COLO668 (cell line): Measurements from ENCODE around the gene RBM20.

ENCODE experiments used
- DNase-seq: peaks from one replicate; lab custom pipeline; 2025; ENCODE audit not compliant: unreplicated experiment; lab: John Stamatoyannopoulos, UW

RBM20 gene

DNA sequence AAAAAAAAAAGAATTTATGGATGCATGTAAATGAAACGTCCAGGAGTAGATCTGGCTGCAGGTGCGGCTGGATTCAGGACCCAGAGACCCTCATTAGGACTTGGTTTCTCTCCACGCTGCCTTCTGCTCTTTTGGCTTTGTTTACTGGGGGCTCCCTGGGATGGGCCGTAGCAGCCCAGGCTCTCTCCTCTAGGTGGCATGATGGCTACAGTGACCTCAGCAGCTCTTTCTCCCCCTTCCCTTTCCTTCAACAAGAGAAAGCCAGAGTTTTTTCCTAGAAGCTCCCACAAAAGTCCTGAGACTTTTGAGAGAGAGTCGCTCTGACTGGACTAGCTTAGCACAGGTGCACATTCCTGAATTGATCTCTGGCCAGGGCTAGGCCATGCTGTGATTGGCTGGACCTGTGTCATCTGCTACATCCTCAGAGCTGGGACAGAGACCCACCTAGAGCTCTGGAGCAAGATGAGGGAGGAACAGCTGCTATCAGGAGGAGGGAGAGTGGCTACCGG is 159.7 kb downstream of the RBM20 start:
- no peak for DNase-seq

DNA sequence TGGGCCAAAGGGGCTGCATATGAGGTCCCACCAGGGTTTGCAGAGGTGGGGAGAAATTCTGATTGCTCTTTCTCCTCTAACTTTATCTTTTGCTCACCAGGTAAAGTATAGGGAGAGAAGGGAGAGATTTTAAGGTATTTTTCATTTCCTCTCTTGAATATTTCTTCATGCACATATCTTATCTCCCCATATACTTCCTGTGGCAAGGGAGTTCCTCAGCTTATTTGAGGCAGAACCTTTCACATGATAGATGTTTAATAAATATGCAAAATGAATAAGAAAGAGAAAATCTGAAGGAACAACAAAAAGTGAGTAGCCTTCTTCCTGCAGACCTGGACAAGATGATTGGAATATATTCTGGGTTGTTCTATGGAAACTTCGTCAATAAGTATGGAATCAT is 160.2 kb downstream of the RBM20 start:
- no peak for DNase-seq

- no peak for DNase-seq
These were observed 161.2 kb downstream of the RBM20 start for GRCh38 chr10:110805292-110805691.

- DNase-seq = no peak
These were observed 162.2 kb downstream of the RBM20 start for GRCh38 chr10:110806335-110806734.

- no peak for DNase-seq
These were observed 164.0 kb downstream of the RBM20 start for GRCh38 chr10:110808123-110808522.

DNA sequence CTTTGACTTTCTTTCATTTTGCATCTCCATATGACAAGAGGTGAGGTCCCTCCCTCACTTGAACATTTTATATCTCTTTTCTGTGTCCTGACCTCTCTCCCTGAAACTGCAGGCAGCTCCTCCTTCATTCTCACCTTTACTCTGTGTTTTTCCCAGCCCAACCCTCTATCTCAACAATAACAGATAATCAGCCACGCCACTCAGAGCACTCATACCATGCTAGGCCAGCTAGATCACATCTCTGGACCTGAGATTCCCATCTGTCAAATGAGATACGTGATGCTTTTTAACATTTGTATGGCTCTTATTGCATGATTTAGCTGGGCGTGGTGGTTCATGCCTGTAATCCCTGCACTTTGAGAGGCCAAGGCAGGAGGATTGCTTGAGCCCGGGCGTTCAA is 164.5 kb downstream of the RBM20 start:
- DNase-seq = no peak

- no peak for DNase-seq
These were observed 166.5 kb downstream of the RBM20 start for GRCh38 chr10:110810625-110811024.

GRCh38 chr10:110811791-110812581 is 167.8 kb downstream of the RBM20 start:
- no peak for DNase-seq

GRCh38 chr10:110812583-110812982 is 168.4 kb downstream of the RBM20 start:
- no peak for DNase-seq

GRCh38 chr10:110813743-110814472 is 169.8 kb downstream of the RBM20 start:
- DNase-seq = no peak

- DNase-seq = no peak
These were observed 171.3 kb downstream of the RBM20 start for GRCh38 chr10:110815354-110816004.

GRCh38 chr10:110817614-110818013 is 173.5 kb downstream of the RBM20 start:
- no peak for DNase-seq

- no peak for DNase-seq
These were observed 174.4 kb downstream of the RBM20 start for GRCh38 chr10:110818311-110819256.

DNA sequence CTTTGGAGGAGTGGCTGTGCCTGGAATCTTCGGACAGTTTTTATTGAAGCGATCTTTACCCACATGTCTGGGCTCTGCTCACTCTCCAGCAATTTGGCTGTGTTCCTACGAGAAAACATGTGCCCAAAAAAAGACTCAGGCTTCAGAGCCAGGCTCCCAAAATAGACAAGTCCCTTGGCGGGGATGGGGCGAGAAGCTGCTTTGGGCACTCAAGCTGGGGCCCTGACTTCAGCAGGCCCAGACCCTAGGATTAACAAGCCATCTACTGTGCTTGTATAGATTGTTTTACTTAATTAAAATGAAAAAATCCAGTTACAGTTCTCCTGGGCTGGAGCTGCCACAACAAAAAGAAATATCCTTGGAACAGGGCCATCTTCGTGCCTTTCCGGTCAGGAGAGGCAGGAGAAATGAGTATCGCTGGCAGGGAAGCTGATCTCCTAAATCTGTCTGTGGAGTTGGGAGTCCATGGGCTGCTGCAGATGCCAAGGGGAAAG is 176.2 kb downstream of the RBM20 start:
- no peak for DNase-seq

- DNase-seq = no peak
These were observed 177.4 kb downstream of the RBM20 start for GRCh38 chr10:110821508-110821907.

- DNase-seq = no peak
These were observed 178.0 kb downstream of the RBM20 start for GRCh38 chr10:110822035-110822711.

DNA sequence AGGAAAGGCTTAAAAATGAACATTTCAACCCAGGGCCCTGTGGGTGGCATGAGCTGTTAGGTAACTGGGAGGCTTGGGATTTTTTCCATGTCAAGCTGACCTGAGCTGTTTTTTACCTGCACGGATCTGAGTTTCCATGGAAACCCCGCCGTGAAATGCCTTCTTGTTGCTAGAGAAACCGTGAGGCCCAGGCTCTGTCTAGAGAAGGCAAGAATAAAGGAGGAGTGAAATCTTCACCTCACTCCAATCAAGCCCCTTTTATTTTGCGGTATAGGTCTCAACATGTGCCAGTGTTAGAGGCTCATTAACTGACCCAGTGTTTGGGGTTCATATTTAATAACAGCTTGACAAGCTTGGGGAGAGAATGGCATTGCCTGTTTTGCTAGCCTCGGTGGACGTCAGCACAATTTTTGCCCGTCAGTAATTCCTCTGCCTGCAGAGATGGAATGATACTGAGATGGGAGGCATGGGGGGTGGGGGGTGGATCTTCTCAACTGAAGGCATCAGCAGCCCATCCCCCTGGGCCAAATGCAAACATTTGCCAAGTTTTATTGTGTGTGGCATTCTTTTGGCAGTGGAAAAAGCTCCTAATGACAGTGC is 178.7 kb downstream of the RBM20 start:
- no peak for DNase-seq

DNA sequence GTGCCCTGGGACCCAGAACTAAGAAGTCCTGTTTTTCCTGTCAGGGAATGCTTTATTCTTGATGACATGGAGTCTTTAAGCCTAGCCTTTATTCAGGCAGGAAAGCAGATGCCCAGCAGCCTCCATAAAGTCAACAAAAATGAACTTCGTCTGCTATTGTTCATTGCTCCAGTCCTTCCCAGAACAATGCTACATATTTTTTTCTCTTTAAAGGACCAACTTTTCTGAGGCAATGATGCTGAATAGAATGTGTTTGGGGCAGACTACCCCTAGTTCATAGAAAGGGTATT is 180.0 kb downstream of the RBM20 start:
- DNase-seq = no peak

DNA sequence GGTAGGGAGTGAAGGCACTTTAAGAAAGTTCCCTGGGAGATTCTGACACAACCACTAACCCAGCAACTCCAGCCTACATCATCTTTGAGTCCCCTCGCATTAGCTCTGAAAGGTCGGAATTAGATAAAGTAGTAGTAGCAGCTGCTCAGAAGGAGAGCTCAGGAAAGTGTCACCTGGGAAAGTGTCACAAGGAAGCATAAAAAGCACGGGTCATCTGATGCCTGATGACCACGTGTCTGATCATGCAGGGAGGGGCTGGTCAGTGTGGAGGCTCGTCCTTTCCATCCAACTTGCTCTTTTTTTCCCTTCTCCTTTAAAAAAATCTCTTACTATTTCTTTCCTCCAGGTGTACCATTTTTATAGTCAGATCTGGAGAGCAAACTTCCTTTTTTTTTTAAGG is 180.5 kb downstream of the RBM20 start:
- DNase-seq = no peak

GRCh38 chr10:110825508-110825907 is 181.4 kb downstream of the RBM20 start:
- no peak for DNase-seq
